ENCODE data around the gene PLD1.
"Not testable (repeated sequence)": the region's sequence is repeated elsewhere in the genome, so short reads cannot be mapped to it uniquely, and the experiment has no call there.

PLD1 gene, protein sequence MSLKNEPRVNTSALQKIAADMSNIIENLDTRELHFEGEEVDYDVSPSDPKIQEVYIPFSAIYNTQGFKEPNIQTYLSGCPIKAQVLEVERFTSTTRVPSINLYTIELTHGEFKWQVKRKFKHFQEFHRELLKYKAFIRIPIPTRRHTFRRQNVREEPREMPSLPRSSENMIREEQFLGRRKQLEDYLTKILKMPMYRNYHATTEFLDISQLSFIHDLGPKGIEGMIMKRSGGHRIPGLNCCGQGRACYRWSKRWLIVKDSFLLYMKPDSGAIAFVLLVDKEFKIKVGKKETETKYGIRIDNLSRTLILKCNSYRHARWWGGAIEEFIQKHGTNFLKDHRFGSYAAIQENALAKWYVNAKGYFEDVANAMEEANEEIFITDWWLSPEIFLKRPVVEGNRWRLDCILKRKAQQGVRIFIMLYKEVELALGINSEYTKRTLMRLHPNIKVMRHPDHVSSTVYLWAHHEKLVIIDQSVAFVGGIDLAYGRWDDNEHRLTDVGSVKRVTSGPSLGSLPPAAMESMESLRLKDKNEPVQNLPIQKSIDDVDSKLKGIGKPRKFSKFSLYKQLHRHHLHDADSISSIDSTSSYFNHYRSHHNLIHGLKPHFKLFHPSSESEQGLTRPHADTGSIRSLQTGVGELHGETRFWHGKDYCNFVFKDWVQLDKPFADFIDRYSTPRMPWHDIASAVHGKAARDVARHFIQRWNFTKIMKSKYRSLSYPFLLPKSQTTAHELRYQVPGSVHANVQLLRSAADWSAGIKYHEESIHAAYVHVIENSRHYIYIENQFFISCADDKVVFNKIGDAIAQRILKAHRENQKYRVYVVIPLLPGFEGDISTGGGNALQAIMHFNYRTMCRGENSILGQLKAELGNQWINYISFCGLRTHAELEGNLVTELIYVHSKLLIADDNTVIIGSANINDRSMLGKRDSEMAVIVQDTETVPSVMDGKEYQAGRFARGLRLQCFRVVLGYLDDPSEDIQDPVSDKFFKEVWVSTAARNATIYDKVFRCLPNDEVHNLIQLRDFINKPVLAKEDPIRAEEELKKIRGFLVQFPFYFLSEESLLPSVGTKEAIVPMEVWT

DNA sequence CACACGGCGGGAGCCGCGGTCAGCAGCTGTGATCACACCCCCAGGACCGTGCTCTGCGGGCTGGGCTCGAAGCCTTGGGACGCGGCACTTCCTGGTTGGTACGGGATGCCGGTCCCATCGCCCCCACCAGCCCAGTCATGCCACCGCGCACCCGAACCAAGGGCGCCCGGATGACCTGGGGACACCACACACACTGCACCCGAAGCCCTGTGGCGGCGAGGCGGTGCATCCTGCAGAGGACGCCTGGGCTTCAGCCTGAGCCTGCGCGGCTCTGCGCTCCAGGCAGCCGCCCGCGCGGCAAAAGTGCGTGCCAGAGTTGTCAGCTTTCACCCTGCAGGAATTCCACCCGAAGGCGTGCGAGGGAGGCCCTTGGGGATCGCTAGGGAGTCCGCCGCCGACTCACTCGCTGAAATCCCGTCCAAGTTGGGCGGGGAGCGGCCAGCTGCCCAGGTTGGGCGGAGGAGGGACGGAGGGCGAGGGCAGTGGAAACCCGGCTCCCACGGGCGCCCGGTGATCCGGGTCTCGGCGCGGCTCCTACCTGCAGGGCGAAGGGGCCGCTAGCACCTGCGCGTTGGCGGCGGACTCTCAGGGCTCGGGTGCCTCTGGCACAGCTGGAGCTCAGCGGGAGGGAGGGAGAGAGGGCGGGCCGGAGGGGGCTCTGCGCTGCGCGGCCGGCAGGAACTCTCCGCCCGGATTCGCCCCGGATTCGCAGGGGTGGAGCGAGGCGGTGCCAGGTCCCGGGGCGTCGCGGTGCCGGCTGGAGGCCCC is at the start of gene PLD1:
TSS of gene PLD1 (minus strand) at position 623 of the 768 bp plus-strand sequence. CDS start 72,432 bp downstream, outside the sequence.
- DNase-seq: peak; percentile 73

DNA sequence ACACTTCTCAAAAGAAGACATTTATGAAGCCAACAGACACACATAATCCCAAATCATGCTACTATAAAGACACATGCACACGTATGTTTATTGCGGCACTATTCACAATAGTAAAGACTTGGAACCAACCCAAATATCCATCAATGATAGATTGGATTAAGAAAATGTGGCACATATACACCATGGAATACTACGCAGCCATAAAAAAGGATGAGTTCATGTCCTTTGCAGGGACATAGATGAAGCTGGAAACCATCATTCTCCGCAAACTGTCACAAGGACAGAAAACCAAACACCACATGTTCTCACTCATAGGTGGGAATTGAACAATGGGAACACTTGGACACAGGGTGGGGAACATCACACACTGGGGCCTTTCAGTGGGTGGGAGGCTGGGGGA is 48.5 kb upstream of the PLD1 start:
- DNase-seq: not testable (repeated sequence)

DNA sequence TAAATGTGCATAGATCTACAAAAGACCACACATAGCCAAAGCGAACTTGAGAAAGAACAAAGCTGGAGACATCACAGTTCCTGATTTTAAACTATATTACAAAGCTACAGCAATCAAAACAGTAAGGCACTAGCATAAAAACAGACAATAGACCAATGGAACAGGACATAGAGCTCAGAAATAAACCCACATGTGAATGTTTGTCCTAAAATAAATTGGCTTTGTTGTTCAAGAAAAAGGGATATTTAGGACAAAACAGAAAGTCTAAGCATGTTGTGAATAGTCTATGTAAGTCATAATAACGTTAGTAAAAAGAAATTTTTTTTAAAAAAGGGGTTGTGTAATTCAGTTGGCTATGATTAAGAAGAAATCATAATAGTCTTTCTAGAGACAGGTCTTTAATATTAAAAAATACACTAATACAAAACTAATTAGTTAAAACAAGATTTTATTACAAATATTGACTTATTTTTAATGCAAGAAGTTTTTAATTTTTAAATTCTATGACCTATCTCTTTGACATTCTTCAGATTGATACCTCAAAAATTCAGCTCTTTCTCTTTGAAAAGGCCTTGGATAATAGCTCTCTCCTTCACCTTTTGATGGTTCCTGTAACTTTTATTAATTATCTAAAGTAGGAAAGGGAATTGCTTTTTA is 44.5 kb upstream of the PLD1 start:
- DNase-seq: no peak

DNA sequence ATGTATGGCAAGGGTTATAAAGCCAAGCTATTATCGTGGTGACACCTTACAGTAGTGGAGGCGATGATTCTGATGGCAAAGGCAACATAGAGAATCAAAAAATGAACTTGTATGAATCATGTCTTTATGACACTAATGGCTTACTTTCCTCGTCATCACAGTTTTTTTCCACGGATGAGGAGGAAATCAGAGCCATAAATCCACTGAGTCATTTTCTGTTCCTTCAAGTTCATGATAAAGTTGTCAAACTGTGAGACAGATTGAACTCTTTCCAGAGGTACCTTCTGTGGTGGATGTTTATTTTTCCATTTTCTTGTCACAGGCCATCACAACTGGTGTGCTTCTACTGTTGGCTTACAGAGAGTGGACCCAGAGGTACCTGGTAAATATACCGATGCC is 41.4 kb upstream of the PLD1 start:
- DNase-seq: no peak

DNA sequence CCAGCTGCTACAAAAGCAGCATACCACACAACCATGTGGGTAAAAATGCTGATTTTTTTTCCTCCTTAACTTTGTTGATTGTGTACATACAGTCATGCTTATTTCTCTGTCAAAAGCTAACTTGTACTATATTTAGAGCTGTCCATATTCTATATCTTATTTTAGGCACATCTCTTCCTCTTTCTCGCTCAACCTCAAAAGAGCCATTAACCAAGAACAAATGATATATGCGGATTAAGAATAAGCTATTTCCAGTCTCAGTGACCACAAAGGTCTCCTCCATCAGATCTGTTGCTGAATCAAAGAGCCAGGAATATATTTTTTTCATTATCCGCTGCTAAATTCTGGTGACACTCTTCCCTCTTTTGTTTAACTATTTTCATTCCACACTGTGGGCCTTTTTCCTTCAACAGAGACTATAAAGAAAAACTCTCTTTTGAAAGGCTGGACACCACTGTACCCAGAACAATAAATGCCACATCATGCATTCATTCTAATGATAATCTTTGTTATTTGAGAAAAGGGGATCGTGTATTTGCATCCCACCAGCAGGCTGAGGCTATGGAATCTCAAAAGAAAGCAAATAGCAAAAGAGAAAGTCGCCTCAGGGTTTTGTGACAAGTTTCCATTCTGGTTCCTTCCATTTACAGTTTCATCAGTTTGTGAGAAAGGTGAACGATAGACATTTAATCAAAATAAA is 40.8 kb upstream of the PLD1 start:
- DNase-seq: no peak

DNA sequence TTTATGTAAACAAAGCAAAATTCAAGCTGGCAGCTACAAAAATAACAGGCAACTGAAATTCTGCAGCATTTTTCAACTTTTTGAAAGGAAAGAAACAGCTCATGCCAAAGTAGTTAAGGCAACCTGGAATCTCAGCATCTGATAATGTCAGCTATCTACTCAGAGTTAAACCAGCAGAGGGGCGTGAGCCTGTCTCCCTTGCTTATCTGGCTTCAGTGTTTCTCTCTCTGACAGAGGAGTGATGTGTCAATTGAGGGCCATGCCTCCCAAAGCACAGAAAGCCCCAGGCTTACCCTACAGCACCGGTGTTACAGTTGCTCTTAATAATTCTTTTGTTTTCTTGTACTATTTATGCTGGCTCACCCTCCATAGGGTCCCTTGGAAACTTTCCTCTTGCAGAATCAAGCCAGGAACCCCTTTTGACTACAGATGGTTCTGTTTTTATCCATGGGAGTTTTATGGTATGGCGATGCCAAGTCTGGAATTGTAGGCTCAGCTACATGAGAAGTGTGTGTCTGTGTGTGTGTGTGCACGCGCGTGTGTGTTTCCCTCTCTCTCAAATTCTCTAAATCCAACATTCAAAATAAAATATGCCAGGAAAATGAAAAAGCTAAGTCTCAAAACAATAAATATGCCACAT is 40.2 kb upstream of the PLD1 start:
- DNase-seq: no peak

DNA sequence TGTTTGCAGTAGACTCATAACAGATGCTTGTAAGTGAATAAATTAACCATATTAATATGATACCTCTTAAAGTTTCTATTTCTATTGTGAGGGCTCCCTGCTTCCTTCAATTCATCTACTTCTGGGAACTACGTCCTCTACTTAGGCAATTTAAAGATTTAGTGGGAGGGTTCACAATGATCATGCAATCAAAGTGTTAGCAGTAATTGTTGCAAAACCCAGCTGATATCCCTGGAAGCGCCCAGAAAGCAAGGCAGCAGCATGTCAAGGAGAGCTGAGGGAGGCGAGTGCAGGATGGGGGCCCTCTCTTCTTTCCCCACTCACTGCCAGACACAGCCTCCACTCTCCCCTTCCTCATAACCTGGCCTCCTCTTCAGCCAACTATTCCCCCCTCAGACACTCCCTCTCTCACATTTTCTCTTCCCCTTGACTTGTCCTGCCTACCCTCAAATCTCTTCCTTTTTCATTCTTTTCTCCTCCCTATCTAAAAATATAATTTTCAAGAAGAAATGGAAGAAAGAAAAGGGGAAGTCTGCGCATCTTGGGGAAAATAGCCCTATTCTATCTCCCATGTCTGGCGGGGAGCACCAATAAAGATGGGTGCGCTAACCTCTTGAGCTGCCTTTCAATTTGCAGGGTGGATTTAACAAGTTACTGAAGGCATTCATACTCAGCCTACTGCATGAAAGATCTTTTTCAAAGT is 39.5 kb upstream of the PLD1 start:
- DNase-seq: no peak

DNA sequence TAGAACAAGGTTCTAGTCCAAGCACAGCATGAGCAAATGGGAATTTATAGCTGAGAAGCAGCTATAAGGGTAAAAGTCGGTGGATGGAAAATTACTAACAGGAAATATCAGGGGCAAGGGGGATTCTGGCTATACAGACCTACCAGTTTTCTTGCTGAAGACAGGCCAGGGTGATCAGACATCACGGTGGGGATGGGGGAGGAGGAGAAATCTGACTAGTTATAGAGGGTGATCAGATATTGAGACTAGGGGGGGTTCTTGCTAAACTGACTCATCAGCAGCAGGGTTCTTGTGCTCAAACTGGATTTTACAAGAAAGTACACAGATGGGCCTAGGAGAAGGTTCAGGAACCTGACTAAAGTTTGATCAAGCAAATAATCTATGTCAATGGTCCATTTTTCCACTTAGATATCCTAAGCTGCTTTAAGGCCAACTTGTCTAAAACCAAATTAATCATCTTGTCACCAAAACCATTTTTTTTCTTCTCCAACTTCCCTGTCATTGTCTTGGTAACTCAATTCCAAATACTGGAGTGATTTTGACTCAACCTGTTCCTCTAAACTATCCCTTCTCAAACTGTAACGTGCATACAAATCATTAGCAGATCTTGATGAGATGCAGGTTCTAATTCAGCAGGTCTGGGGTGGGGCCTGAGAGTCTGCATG is 37.4 kb upstream of the PLD1 start:
- no peak for DNase-seq

DNA sequence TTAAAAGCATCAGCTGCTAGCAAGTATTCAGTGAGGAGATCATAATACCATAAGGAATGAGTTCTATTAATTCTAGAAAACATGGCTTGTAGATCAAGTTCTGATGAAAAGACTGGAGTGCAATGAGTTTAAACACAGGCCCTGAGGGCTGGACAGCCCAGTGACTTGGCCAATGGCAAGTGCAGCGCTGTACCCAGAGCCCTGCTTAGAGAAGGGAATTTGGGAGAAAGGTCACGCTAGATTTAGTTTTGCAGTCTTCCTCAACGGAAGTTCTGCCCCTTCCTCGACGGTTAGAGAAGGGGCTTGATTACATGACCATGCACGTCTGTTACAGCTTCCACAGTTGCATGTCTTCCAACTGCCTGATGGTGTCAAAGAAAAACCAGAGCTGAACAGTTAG is 36.9 kb upstream of the PLD1 start:
- DNase-seq: no peak

DNA sequence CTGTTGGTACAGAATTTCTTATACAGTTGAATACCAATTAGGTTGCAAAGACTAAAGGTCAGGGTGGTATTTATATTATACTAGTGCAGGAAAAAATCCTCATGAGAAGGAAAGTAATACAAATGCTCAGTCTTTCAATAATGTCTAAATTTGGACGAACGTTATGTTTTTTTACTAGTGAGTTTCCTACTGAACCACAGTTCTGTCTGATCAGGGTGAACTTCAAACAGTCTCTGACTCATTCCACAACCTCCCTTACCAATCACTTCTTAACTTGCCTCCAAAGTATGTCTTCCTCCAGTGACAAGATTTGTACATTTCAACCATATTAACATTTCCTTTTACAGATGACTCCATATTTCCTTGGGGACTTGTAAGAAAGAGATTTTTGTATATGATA is 36.3 kb upstream of the PLD1 start:
- no peak for DNase-seq

DNA sequence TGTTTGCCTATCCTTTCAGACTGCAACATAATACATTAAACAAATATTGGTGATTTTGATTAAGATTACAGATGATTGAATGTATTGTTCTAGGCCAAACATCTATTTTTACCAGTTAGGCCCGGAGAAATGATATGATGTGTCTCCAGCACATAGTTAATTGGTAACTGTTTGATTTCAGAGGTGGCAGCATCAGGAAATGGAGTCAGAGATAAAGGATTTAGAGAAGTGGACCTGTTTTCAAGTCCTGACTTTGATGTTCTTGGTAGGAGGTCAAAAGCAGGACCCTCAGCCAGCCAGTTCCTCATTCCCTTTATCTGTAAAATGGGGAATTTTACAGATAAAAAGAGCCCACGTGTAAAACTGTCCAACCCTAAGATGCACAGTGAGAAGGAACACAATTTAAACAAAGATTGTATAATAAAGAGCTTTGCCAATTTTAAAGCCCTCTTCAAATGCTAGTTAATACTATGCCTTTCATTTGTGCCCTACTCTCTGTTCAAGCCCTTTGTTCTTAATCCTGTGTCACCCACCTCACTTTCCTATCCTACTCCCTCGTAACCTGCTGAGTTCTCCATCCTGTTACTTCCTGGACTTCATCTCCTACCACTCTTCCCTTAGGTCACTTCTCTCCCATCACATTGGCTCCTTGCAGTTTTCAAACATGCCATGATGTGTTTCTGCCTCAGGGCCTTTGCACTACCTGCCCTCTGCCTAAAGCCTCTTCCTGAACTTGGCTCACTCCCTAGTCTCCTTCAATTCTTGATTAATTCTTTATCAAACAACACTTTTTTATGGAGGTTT is 35.4 kb upstream of the PLD1 start:
- DNase-seq: no peak

DNA sequence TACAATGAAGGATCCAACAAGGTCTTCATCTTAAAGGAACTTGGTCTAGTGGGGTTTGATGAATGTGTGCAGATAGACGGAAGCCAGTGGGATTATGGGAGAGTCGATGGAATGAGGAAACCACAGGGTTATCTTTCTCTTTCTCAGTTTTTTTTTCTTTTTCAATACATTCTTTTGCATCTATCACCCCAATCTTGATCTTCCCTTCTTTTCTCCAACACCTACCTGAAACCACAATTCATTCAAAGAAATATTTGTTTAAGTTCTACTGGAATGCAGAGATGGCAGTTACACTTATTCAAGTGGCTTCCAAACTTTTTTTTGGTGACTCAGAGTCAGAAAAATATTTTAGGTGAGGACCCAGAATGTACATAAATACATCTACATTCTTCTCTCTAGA is 34.6 kb upstream of the PLD1 start:
- DNase-seq: no peak

DNA sequence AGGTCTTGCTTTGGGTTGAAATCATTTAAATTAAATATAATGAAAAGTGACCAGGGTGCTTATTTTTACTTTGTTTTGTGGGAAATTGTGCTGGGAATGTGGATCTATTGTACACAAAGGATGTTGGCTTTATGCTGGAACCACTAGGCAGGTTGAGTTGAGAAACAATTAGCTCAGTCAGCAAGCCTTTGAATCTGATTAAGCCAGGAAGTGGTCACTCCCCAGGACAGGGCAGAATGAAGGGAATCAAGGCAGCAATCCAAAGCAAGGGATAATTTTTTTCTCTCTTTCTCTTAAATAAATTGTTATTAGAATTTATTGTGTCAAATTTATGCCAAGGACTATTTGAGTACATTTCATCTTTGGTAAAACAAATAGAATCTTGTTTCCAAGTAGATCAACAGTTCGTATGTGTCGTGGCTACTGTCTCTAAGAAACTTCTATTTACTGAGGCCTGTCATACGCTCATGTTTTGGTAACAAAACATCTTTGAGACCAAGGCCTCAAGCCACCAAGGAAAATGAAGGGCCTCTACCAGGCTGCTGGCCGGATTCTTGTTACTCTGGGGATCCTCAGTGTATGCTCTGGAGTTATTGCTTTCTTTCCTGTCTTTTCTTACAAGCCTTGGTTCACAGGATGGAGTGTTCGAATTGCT is 32.7 kb upstream of the PLD1 start, which contains the start of gene TMEM212:
TSS of gene TMEM212 (plus strand) at position 486 of the 655 bp plus-strand sequence. CDS start at position 521, 35 bp downstream.
- DNase-seq: no peak

DNA sequence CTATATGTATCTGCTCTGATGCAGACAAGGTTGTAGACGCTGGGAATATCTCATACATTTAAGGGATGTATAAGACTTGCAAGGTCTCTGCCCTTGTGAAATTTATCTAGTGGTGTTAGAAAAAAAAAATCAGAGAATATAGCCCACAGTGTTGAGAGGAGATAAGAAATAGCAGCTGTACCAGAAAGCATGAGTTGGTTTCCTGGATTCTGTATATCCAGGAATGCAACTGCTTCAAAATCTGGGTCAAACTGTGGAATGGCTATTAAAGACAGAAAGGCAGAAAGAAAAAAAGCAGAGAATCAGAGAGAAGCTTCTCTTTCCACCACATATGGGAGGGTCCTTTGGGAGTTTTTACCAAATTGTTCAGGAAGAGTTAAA is 31.3 kb upstream of the PLD1 start:
- no peak for DNase-seq

DNA sequence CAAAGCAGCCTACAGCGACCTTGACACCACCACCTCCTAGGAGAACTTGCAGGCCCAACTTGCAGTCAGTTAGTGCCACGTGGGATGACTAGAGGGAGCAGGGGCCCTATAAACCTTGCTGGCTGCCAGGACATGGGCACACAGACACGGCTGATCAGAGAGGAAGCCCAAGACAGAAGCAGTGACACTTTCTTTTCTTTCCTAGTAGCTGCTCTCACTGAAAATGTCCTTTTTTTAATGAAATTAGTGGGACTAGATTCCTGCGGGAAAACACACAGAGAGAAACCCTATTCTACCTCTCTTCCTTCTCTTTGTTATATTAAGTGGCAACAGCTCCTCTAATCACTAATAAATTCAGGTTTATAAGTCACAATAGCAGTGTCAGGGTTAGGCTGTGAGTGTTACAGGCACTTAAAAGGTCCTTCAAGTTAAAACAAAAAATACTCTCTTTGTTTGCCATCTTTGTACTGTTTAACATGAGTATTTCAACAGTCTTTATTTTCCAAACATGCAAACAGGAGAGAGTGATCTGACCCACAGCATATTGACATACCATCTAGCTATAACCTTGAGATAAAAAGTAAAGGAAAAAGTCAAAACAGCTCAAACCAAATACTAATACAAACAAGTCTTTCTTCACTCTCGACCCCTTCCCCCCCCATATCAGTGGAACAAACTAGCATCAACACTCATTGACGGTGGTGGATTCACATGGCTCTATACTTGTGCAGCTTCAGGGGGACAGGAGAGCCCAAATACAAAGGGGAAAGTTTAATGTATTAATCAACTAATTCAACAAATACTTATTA is 30.7 kb upstream of the PLD1 start:
- DNase-seq: no peak

DNA sequence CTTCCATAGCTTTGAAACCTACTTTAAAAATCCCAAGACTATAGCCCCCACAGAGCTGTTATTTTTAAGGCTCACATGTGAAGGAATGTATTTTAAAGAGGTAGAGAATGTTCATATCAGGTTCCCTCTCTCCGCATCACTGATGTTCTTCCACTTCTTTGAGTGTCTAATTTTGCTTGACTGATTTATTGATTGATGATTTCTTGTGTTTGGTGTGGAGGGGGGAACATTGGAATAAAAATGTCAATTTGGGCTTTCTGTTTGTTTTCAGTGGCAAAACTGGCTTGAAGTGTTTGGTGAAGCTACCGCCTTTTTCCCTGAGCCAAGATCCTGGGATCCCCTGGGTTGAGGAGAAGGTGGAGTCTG is 30.1 kb upstream of the PLD1 start:
- DNase-seq: no peak

DNA sequence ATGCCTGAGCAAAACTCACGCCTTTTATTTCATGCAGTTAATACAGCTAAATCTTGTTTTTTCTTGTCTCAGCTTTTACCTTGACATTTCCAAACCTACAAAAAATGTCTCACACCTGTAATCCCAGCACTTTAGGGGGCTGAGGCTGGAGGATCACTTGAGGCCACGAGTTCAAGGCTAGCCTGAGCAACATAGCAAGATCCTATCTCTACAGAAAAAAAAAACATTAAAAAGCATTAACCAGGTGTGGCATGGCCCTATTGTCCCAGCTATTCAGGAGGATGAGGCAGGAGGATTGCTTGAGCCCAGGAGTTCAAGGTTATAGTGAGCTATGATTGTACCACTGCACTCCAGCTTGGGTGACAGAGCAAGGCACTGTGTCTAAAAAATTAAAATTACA is 29.0 kb upstream of the PLD1 start:
- no peak for DNase-seq

Data from NCI-H2171 treated with DMSO at 0.1 percent for 48 hours (cell line).